OCI-LY7 (cell line): ENCODE measurements around the gene SOX12. TPM values are rescaled to one million over a fixed set of nuclear protein-coding genes. Genes with fewer than 3 reads are reported as not detected.

Source experiments
- BruUV-seq: library from RNA; stranded (reverse); fragments of 400-500 nt; replicated peaks from 2 replicates; lab custom pipeline; 2021; lab: Mats Ljungman, UMichigan
- CTCF ChIA-PET: fragments of 300-600 bp; sonication (Branson Sonifier 250); formaldehyde crosslinking; loops from one replicate; lab custom pipeline; 2022; ENCODE audit warnings: antibody characterized with exemption; ENCODE audit not compliant: unreplicated experiment; lab: Charles Lee
- POLR2A ChIA-PET: fragments of 300-600 bp; sonication (Branson Sonifier 250); formaldehyde crosslinking; loops from one replicate; lab custom pipeline; 2022; ENCODE audit warnings: antibody characterized with exemption; lab: Charles Lee
- DNase-seq: peaks from one replicate; pipeline ENCODE4 v3.0.0-alpha.2; 2015; ENCODE audit warnings: low spot score
- H2AFZ ChIP-seq: fragments of 200-600 bp; sonication (generic), shearing (Covaris generic); 2 replicates; pipeline ENCODE4 v1.6.1; 2014; ENCODE audit warnings: mild to moderate bottlenecking, antibody characterized with exemption, low read length, moderate library complexity
- H3K27ac ChIP-seq: fragments of 200-600 bp; sonication (generic); 2 replicates; pipeline ENCODE4 v1.5.1; 2014; ENCODE audit warnings: mixed run types, low read depth, mild to moderate bottlenecking, moderate library complexity, low read length, inconsistent platforms; ENCODE audit not compliant: poor library complexity, severe bottlenecking
- H3K36me3 ChIP-seq: fragments of 200-600 bp; sonication (generic); 2 replicates; pipeline ENCODE4 v1.6.1; 2014; ENCODE audit warnings: mild to moderate bottlenecking, antibody characterized with exemption, low read length, moderate library complexity, mixed read lengths; ENCODE audit not compliant: insufficient read depth
- H3K4me1 ChIP-seq: fragments of 200-600 bp; sonication (generic); 2 replicates; pipeline ENCODE4 v1.5.1; 2014; ENCODE audit warnings: mild to moderate bottlenecking, low read length; ENCODE audit not compliant: insufficient read depth, poor library complexity, severe bottlenecking
- H3K4me2 ChIP-seq: fragments of 200-600 bp; sonication (generic); 2 replicates; pipeline ENCODE4 v1.6.1; 2014; ENCODE audit warnings: mild to moderate bottlenecking, low read length
- H3K4me3 ChIP-seq: fragments of 200-600 bp; sonication (generic); 2 replicates; pipeline ENCODE4 v1.5.1; 2014; ENCODE audit warnings: mild to moderate bottlenecking, low read depth, low read length; ENCODE audit not compliant: poor library complexity, severe bottlenecking
- H3K79me2 ChIP-seq: fragments of 200-600 bp; sonication (generic); 2 replicates; pipeline ENCODE4 v1.6.1; 2016; ENCODE audit warnings: low read depth, mild to moderate bottlenecking, low read length, moderate library complexity, mixed read lengths; ENCODE audit not compliant: insufficient read depth
- H3K9me2 ChIP-seq: fragments of 200-600 bp; sonication (generic); 2 replicates; pipeline ENCODE4 v1.6.1; 2016; ENCODE audit warnings: mild to moderate bottlenecking, low read length, mixed read lengths; ENCODE audit not compliant: insufficient read depth
- H3K9me3 ChIP-seq: fragments of 200-600 bp; sonication (generic); 2 replicates; pipeline ENCODE4 v1.6.1; 2014; ENCODE audit warnings: mild to moderate bottlenecking, mixed run types, low read length, mixed read lengths
- H4K20me1 ChIP-seq: fragments of 200-600 bp; sonication (generic); 2 replicates; pipeline ENCODE4 v1.6.1; 2014; ENCODE audit warnings: mild to moderate bottlenecking, antibody characterized with exemption, low read length, moderate library complexity, mixed read lengths; ENCODE audit not compliant: insufficient read depth
- CTCF ChIP-seq: fragments of 200-600 bp; sonication (generic); conservative IDR thresholded peaks from 2 replicates; pipeline ENCODE4 v1.5.1; 2014; ENCODE audit warnings: mild to moderate bottlenecking, antibody characterized with exemption, low read length, moderate library complexity, mixed read lengths
- EZH2phosphoT487 ChIP-seq: fragments of 200-600 bp; sonication (generic); IDR thresholded peaks from 2 replicates; pipeline ENCODE4 v1.6.1; 2018; ENCODE audit warnings: low read depth, borderline replicate concordance, mild to moderate bottlenecking, mixed run types, antibody characterized with exemption, low read length, moderate library complexity, mixed read lengths
- intact Hi-C: fragments of 100-400 bp; cut with micrococcal nuclease; formaldehyde crosslinking; loops from one replicate; pipeline ENCODE4 v1.10.0; 2022; ENCODE audit not compliant: unreplicated experiment
- total RNA-seq, 2 experiments: library from RNA; depleted of rRNA in 1 of 2; stranded (reverse); fragments of >200 nt in 1 of 2; shearing (Covaris generic) in 1 of 2; gene quantifications; 2 replicates each; pipeline ENCODE4 v1.2.3, GENCODE V29; 2014 to 2022

SOX12 gene
- total RNA-seq, 2 experiments from 2014 or later = 16.4 to 43.8 TPM

GRCh38 chr20:309841-310644 lies 15.3 kb upstream of the SOX12 start:
- Histone ChIP-seq H3K36me3 (no peaks in the 10 kb centered on the region), H2AFZ (peak overlapping the region; percentile 98), H4K20me1 (no peaks in the 10 kb centered on the region), H3K27ac (no peak overlapping the region), H3K79me2 (no peaks in the 10 kb centered on the region), H3K9me3 (no peaks in the 10 kb centered on the region), H3K9me2 (no peaks in the 10 kb centered on the region), H3K4me2 (peak overlapping the region; percentile 81), H3K4me1 (peaks cover 17% of the 10 kb centered on the region), H3K4me3 (peak overlapping the region; percentile 66)
- no TSS peak for BruUV-seq
- CTCF ChIA-PET = interaction anchor here (0.6 to 1.9 kb wide), 5 partner anchors 11 to 52 kb away, joined by 3 to 8 read pairs (median 4); partner anchors contain the start of genes DEFB132 and SOX12
- POLR2A ChIA-PET = interaction anchor here (0.6 to 1.7 kb wide), 7 partner anchors 9 to 340 kb away, joined by 3 to 12 read pairs (median 4); partner anchors contain the start of gene SOX12
- intact Hi-C loops = loop anchor here (1.0 kb wide), 1 partner anchor 14 kb away; no protein-coding TSS in a partner anchor
- DNase-seq = peak; percentile 98
- TF ChIP-seq CTCF = no peak
- no peak for TF ChIP-seq EZH2phosphoT487

GRCh38 chr20:310645-311044 lies 14.7 kb upstream of the SOX12 start:
- Histone ChIP-seq H3K9me2 (no peaks in the 10 kb centered on the region), H3K27ac (no peak overlapping the region), H4K20me1 (no peaks in the 10 kb centered on the region), H3K79me2 (no peaks in the 10 kb centered on the region), H2AFZ (peak overlapping the region; percentile 98), H3K9me3 (no peaks in the 10 kb centered on the region), H3K4me2 (peak overlapping the region; percentile 81), H3K36me3 (no peaks in the 10 kb centered on the region), H3K4me1 (peaks cover 17% of the 10 kb centered on the region), H3K4me3 (peak overlapping the region; percentile 66)
- POLR2A ChIA-PET = interaction anchor here (0.6 to 1.7 kb wide), 6 partner anchors 10 to 339 kb away, joined by 3 to 12 read pairs (median 4); partner anchors contain the start of gene SOX12
- BruUV-seq = no TSS peak
- CTCF ChIA-PET = interaction anchor here (0.6 to 1.9 kb wide), 5 partner anchors 11 to 53 kb away, joined by 3 to 8 read pairs (median 4); partner anchors contain the start of genes DEFB132 and SOX12
- intact Hi-C loops = loop anchor here (1.0 kb wide), 1 partner anchor 14 kb away; no protein-coding TSS in a partner anchor
- no peak for DNase-seq
- TF ChIP-seq CTCF (no peak), EZH2phosphoT487 (no peak)

GRCh38 chr20:311609-312008 lies 13.7 kb upstream of the SOX12 start:
- H3K27ac ChIP-seq = no peak overlapping the region
- H3K4me3 ChIP-seq = no peak overlapping the region
- intact Hi-C loops = no loop called here
- no peak overlapping the region for H2AFZ ChIP-seq
- H3K79me2 ChIP-seq = no peaks in the 10 kb centered on the region
- H3K4me2 ChIP-seq = no peak overlapping the region
- no peaks in the 10 kb centered on the region for H3K9me3 ChIP-seq
- H3K9me2 ChIP-seq = no peaks in the 10 kb centered on the region
- H4K20me1 ChIP-seq = no peaks in the 10 kb centered on the region
- no peaks in the 10 kb centered on the region for H3K36me3 ChIP-seq
- TF ChIP-seq CTCF (no peak), EZH2phosphoT487 (no peak)
- ChIA-PET CTCF (no interaction called here), POLR2A (interaction anchor here (0.5 to 1.5 kb wide), 2 partner anchors 13 to 29 kb away, joined by 4 read pairs; partner anchors contain the start of gene SOX12)
- DNase-seq = no peak
- BruUV-seq = no TSS peak
- H3K4me1 ChIP-seq = peaks cover 17% of the 10 kb centered on the region
